Esophagus muscularis mucosa (tissue), 4 donors: ENCODE measurements around the gene SAT2. TPM values are rescaled to one million over a fixed set of nuclear protein-coding genes. Genes with fewer than 3 reads are reported as not detected.
A peak's percentile ranks its signal among the peaks of the same experiment; 100 is the strongest.

Source experiments
- DNase-seq: peaks from one replicate; pipeline ENCODE4 v3.0.0-alpha.2; 2017; ENCODE audit errors: extremely low spot score
- H3K27ac ChIP-seq, 4 donors: fragments of 200-600 bp; sonication (generic); replicated peaks in 1 of 4; 1 replicate in 3 of 4; 2 replicates in 1 of 4; pipeline ENCODE4 v1.5.1; 2016 to 2019; ENCODE audit warnings: mild to moderate bottlenecking in 1 of 4
- H3K27me3 ChIP-seq, 4 donors: fragments of 200-600 bp; sonication (generic); one replicate each; pipeline versions ENCODE4 v1.5.1 to v1.6.0; 2016 to 2019
- H3K36me3 ChIP-seq, 4 donors: fragments of 200-600 bp; sonication (generic); one replicate each; pipeline ENCODE4 v1.5.1; 2016 to 2019
- H3K4me1 ChIP-seq, 4 donors: fragments of 200-600 bp; sonication (generic); one replicate each; pipeline ENCODE4 v1.5.1; 2016 to 2019
- H3K4me3 ChIP-seq, 4 donors: fragments of 200-600 bp; sonication (generic); 1 replicate in 2 of 4; 2 replicates in 2 of 4; pipeline ENCODE4 v1.5.1; 2016 to 2019; ENCODE audit warnings: mild to moderate bottlenecking in 4 of 4, moderate library complexity in 1 of 4
- H3K9me3 ChIP-seq, 4 donors: fragments of 200-600 bp; sonication (generic); 1 replicate in 3 of 4; 2 replicates in 1 of 4; pipeline ENCODE4 v1.5.1; 2016 to 2019
- CTCF ChIP-seq, 3 experiments: fragments of 200-600 bp in 2 of 3; fragments of 450-650 bp in 1 of 3; sonication (generic) in 2 of 3; IDR thresholded peaks; one replicate each; pipeline ENCODE4 v1.5.1; 2017 to 2019; ENCODE audit warnings: antibody characterized with exemption in 3 of 3, mild to moderate bottlenecking in 2 of 3, moderate library complexity in 1 of 3
- EP300 ChIP-seq: sonication (generic); formaldehyde crosslinking; IDR thresholded peaks from one replicate; pipeline ENCODE4 v1.6.1; 2017; ENCODE audit warnings: antibody characterized with exemption
- POLR2A ChIP-seq: fragments of 450-650 bp; IDR thresholded peaks from one replicate; pipeline ENCODE4 v1.6.1; 2017; ENCODE audit warnings: antibody characterized with exemption, moderate library complexity, mild to moderate bottlenecking, low read depth
- POLR2AphosphoS5 ChIP-seq, 2 donors: sonication (generic); formaldehyde crosslinking; IDR thresholded peaks; one replicate each; pipeline ENCODE4 v1.6.1; 2017; ENCODE audit warnings: antibody characterized with exemption in 2 of 2
- WGBS: methylation state at CpG from one replicate; pipeline ENCODE4 v1.1.5; 2018; 5-methylcytosine and 5-hydroxymethylcytosine counted together
- intact Hi-C: fragments of 100-400 bp; cut with DNase I; formaldehyde crosslinking; loops from one replicate; pipeline ENCODE4 v1.15.1; 2023
- total RNA-seq, 4 donors: library from RNA; depleted of rRNA; stranded (reverse); fragments of >200 nt; gene quantifications; one replicate each; pipeline versions ENCODE4 v1.1.0 to v1.2.1, GENCODE V29; 2016

The SAT2 gene
- total RNA-seq, 4 donors from 2014 or later, result 54.0 to 71.4 (median 64.2) TPM

GRCh38 chr17:7586673-7587419 lies 40.8 kb downstream of the SAT2 start:
- WGBS, result 68% methylated on average over 9 of the region's 9 CpGs
- Histone ChIP-seq H3K9me3 (no peaks in the 10 kb centered on the region), H3K4me1 (peaks cover 51 to 81% (median 76%) of the 10 kb centered on the region in 4 donors), H3K27me3 (no peaks in the 10 kb centered on the region), H3K36me3 (peaks cover 8 to 29% (median 27%) of the 10 kb centered on the region in 4 donors), H3K4me3 (no peak overlapping the region), H3K27ac (peak overlapping the region; percentile 78 to 86 (median 83))
- TF ChIP-seq POLR2AphosphoS5 (IDR thresholded peaks at IDR 0.05), result no peak
- no peak for TF ChIP-seq EP300
- no peak for TF ChIP-seq POLR2A
- peak in 1 of 3 experiments; percentile 17 for TF ChIP-seq CTCF (IDR thresholded peaks at IDR 0.05)
- DNase-seq, result no peak
- intact Hi-C loops, result no loop called here

GRCh38 chr17:7583253-7584109 lies 44.1 kb downstream of the SAT2 start, which contains the start of gene MPDU1:
Gene MPDU1 (plus strand): TSS chr17:7583852. CDS start chr17:7583863, 11 bp downstream.
- H3K4me3 ChIP-seq, result peak within 1 kb of the TSS; percentile 55 to 72 (median 66)
- no peaks in the 10 kb centered on the region for H3K27me3 ChIP-seq
- H3K9me3 ChIP-seq, result no peaks in the 10 kb centered on the region
- intact Hi-C loops, result no loop called here
- DNase-seq, result peak; percentile 99
- peaks cover 2 to 29% (median 24%) of the 10 kb centered on the region in 4 donors for H3K36me3 ChIP-seq
- H3K4me1 ChIP-seq, result peaks cover 54 to 94% (median 90%) of the 10 kb centered on the region in 4 donors
- H3K27ac ChIP-seq, result peak within 1 kb of the TSS; percentile 88 to 94 (median 90)
- TF ChIP-seq POLR2AphosphoS5 (IDR thresholded peaks at IDR 0.05) (peak; percentile 76 to 94), CTCF (IDR thresholded peaks at IDR 0.05) (peak in 1 of 3 experiments; percentile 32), EP300 (no peak), POLR2A (peak; percentile 40)
- WGBS, result 6% methylated on average over 58 of the region's 69 CpGs

- intact Hi-C loops, result no loop called here
- DNase-seq, result no peak
- no peak for TF ChIP-seq CTCF (IDR thresholded peaks at IDR 0.05)
- TF ChIP-seq POLR2AphosphoS5 (IDR thresholded peaks at IDR 0.05), result no peak
- TF ChIP-seq POLR2A, result no peak
- no peak for TF ChIP-seq EP300
- Histone ChIP-seq H3K36me3 (peaks cover 11 to 33% (median 29%) of the 10 kb centered on the region in 4 donors), H3K27ac (peak overlapping the region; percentile 88 to 94 (median 90)), H3K4me3 (peak overlapping the region; percentile 55 to 72 (median 66)), H3K4me1 (peaks cover 46 to 94% (median 89%) of the 10 kb centered on the region in 4 donors), H3K9me3 (no peaks in the 10 kb centered on the region), H3K27me3 (no peaks in the 10 kb centered on the region)
- WGBS, result 95% methylated on average over 21 of the region's 36 CpGs
These were observed 45.0 kb downstream of the SAT2 start for GRCh38 chr17:7582396-7583252.
